ENCODE results near the gene BAG3.

The BAG3 gene

DNA sequence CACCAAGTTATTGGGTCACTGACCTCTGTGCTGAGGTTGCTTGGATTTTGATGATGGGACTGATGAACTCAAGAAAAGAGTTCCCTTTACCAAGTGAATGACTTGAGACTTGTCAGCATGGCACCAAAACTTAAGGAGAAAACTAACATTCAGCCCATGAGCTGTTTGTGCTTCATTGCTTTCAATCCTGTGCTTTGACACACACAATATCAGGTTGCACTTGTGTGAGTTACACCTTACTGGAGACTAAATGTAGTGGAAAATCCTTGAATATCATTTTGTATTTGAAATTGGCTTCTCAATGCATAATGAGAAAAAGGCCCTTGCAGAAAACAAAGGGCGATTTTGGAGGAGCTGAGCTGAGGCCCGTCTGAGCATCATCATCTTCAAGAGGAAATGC is 2.7 kb downstream of the BAG3 start:
- Histone ChIP-seq H3K27ac (ENCODE audit: low read depth, low read length) (no peak overlapping the region), H3K4me3 (ENCODE audit: low read length) (no peak overlapping the region), H3K9me2 (replicated peaks; ENCODE audit: control insufficient read depth, low read length) (no peaks in the 10 kb centered on the region), H4K20me1 (ENCODE audit: control insufficient read depth, insufficient read depth, low read depth, low read length) (no peaks in the 10 kb centered on the region), H3K27me3 (ENCODE audit: control insufficient read depth, low read length) (peaks cover 15% of the 10 kb centered on the region), H3K4me1 (ENCODE audit: control insufficient read depth, low read length) (peaks cover 21% of the 10 kb centered on the region), H3K36me3 (ENCODE audit: control insufficient read depth, low read length) (no peaks in the 10 kb centered on the region), H3F3A (ENCODE audit: control insufficient read depth, insufficient read depth) (peaks cover 15% of the 10 kb centered on the region), H3K79me2 (ENCODE audit: control insufficient read depth, low read length) (no peaks in the 10 kb centered on the region), H3K4me2 (ENCODE audit: low read length) (no peak overlapping the region), H3K9me3 (ENCODE audit: control insufficient read depth, insufficient read depth, low read length) (no peaks in the 10 kb centered on the region)
- TF ChIP-seq CTCF (IDR thresholded peaks at IDR 0.05; ENCODE audit: low read depth, low read length, poor library complexity, severe bottlenecking) = no peak
- no peak for TF ChIP-seq EZH2phosphoT487 (IDR thresholded peaks at IDR 0.05; ENCODE audit: borderline replicate concordance, low read length)

DNA sequence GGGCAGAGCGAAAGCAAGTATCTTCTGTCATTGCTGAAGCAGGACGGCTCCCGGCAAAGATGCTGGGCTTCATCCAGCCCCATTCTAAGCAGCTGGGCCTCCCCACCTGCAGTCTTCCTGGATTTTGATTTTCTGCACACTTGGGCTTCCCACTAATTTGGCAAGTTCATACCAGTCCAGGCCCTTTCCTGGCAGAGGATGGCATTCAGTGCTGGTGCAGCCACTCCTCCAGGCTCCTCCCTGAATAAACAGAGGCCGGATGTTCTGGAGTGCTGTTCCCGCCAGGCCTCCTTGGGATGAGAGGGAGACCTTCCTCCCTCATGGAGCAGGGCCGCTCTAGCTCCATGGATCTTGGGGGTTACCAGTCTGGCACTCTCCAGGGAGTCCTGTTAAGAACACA is 3.4 kb downstream of the BAG3 start:
- no peak overlapping the region for H3K27ac ChIP-seq (ENCODE audit: low read depth, low read length)

DNA sequence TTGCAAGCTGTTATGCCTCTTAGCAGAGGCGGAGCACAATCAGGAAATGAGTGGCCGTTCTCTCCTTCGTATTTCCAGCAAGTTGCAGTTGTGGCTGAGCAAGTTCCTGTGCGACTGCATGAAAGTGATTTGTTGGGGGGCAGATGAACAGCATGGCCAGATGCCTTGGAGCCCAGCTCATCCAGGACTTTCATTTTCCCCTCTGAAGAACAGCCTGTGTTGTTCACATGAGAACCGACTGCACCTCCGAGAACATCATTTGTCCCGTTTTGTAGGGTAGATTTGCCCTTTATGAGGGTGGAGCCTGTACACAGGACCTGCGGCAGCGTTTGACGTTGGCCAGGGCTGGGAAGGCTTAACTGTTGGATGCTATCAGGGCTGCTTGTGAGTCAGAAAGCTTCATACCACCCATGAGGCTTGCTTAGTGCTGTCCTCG is 4.4 kb downstream of the BAG3 start:
- Histone ChIP-seq H3K79me2 (ENCODE audit: control insufficient read depth, low read length) (no peaks in the 10 kb centered on the region), H3K27ac (ENCODE audit: low read depth, low read length) (no peak overlapping the region), H3K36me3 (ENCODE audit: control insufficient read depth, low read length) (no peaks in the 10 kb centered on the region), H3K4me2 (ENCODE audit: low read length) (no peak overlapping the region), H3K4me1 (ENCODE audit: control insufficient read depth, low read length) (peaks cover 11% of the 10 kb centered on the region), H3K4me3 (ENCODE audit: low read length) (no peak overlapping the region), H4K20me1 (ENCODE audit: control insufficient read depth, insufficient read depth, low read depth, low read length) (no peaks in the 10 kb centered on the region), H3F3A (ENCODE audit: control insufficient read depth, insufficient read depth) (peaks cover 15% of the 10 kb centered on the region), H3K27me3 (ENCODE audit: control insufficient read depth, low read length) (peaks cover 15% of the 10 kb centered on the region), H3K9me3 (ENCODE audit: control insufficient read depth, insufficient read depth, low read length) (no peaks in the 10 kb centered on the region), H3K9me2 (replicated peaks; ENCODE audit: control insufficient read depth, low read length) (no peaks in the 10 kb centered on the region)
- no peak for TF ChIP-seq CTCF (IDR thresholded peaks at IDR 0.05; ENCODE audit: low read depth, low read length, poor library complexity, severe bottlenecking)
- no peak for TF ChIP-seq EZH2phosphoT487 (IDR thresholded peaks at IDR 0.05; ENCODE audit: borderline replicate concordance, low read length)

More for the DNA sequence above, 3.4 kb downstream of the BAG3 start:
- no peak overlapping the region for H3K4me2 ChIP-seq (ENCODE audit: low read length)
- no peak for TF ChIP-seq CTCF (IDR thresholded peaks at IDR 0.05; ENCODE audit: low read depth, low read length, poor library complexity, severe bottlenecking)
- TF ChIP-seq EZH2phosphoT487 (IDR thresholded peaks at IDR 0.05; ENCODE audit: borderline replicate concordance, low read length) = no peak
- no peaks in the 10 kb centered on the region for H3K36me3 ChIP-seq (ENCODE audit: control insufficient read depth, low read length)
- peaks cover 15% of the 10 kb centered on the region for H3K27me3 ChIP-seq (ENCODE audit: control insufficient read depth, low read length)
- H3K79me2 ChIP-seq (ENCODE audit: control insufficient read depth, low read length) = no peaks in the 10 kb centered on the region
- H3K4me3 ChIP-seq (ENCODE audit: low read length) = no peak overlapping the region
- H3K9me2 ChIP-seq (replicated peaks; ENCODE audit: control insufficient read depth, low read length) = no peaks in the 10 kb centered on the region
- H3K4me1 ChIP-seq (ENCODE audit: control insufficient read depth, low read length) = peaks cover 21% of the 10 kb centered on the region
- no peaks in the 10 kb centered on the region for H3K9me3 ChIP-seq (ENCODE audit: control insufficient read depth, insufficient read depth, low read length)
- no peaks in the 10 kb centered on the region for H4K20me1 ChIP-seq (ENCODE audit: control insufficient read depth, insufficient read depth, low read depth, low read length)
- peaks cover 15% of the 10 kb centered on the region for H3F3A ChIP-seq (ENCODE audit: control insufficient read depth, insufficient read depth)

Measured in DOHH2 (cell line).